IMR-90 (cell line): Measurements from ENCODE around the gene SYT17. TPM values are rescaled to one million over a fixed set of nuclear protein-coding genes. Genes with fewer than 3 reads are reported as not detected.

Experiments used
- ATAC-seq: fragments of 200-7000 bp; cut with Tn5 transposase; 2 replicates; pipeline ENCODE4 v1.9.1; 2020; ENCODE audit warnings: low read depth, mild to moderate bottlenecking, moderate library complexity
- BruUV-seq: library from RNA; stranded (reverse); fragments of 400-500 nt; replicated peaks from 2 replicates; lab custom pipeline; 2021; lab: Mats Ljungman, UMichigan
- CTCF ChIA-PET: fragments of 300-600 bp; formaldehyde crosslinking; extraction: SDS; loops from one replicate; lab custom pipeline; 2021; ENCODE audit warnings: antibody characterized with exemption; lab: Yijun Ruan, JAX
- POLR2A ChIA-PET: fragments of 300-600 bp; sonication (Branson Sonifier 250); formaldehyde crosslinking; loops from one replicate; lab custom pipeline; 2022; ENCODE audit warnings: antibody characterized with exemption; ENCODE audit not compliant: unreplicated experiment; lab: Charles Lee
- DNase-seq: peaks from one replicate; pipeline ENCODE4 v3.0.0; 2013
- H2AFZ ChIP-seq: replicated peaks from 2 replicates; pipeline ENCODE3; 2013; ENCODE audit warnings: low read length, mild to moderate bottlenecking; ENCODE audit not compliant: poor library complexity
- H2AK5ac ChIP-seq: 2 replicates; pipeline ENCODE4 v1.6.1; 2013; ENCODE audit warnings: low read depth, low read length, inconsistent platforms
- H2AK9ac ChIP-seq: replicated peaks from 2 replicates; pipeline ENCODE3; 2013; ENCODE audit warnings: mild to moderate bottlenecking, low read depth, low read length, moderate library complexity; ENCODE audit not compliant: poor library complexity
- H2BK120ac ChIP-seq: 2 replicates; pipeline ENCODE4 v1.6.1; 2013; ENCODE audit warnings: low read depth, low read length, inconsistent platforms
- H2BK15ac ChIP-seq: 3 replicates; pipeline ENCODE4 v1.6.1; 2013; ENCODE audit warnings: low read depth, low read length, inconsistent platforms
- H2BK20ac ChIP-seq: 2 replicates; pipeline ENCODE4 v1.6.1; 2013; ENCODE audit warnings: low read depth, mild to moderate bottlenecking, inconsistent platforms, low read length, moderate library complexity
- H2BK5ac ChIP-seq: 2 replicates; pipeline ENCODE4 v1.6.1; 2013; ENCODE audit warnings: mild to moderate bottlenecking, low read depth, low read length, inconsistent platforms; ENCODE audit not compliant: poor library complexity, severe bottlenecking
- H3K14ac ChIP-seq: replicated peaks from 2 replicates; pipeline ENCODE4 v1.6.1; 2013; ENCODE audit warnings: low read depth, low read length, inconsistent platforms
- H3K18ac ChIP-seq: 2 replicates; pipeline ENCODE4 v1.6.1; 2013; ENCODE audit warnings: low read depth, low read length, control low read depth
- H3K23ac ChIP-seq: 2 replicates; pipeline ENCODE4 v1.6.1; 2013; ENCODE audit warnings: low read depth, low read length, inconsistent platforms
- H3K27ac ChIP-seq: 2 replicates; pipeline ENCODE4 v1.5.1; 2013; ENCODE audit warnings: mild to moderate bottlenecking, control low read depth, low read length; ENCODE audit not compliant: insufficient read depth
- H3K27me3 ChIP-seq: 2 replicates; pipeline ENCODE4 v1.6.1; 2013; ENCODE audit warnings: low read length; ENCODE audit not compliant: control insufficient read depth, insufficient read depth
- H3K36me3 ChIP-seq: 2 replicates; pipeline ENCODE4 v1.6.1; 2013; ENCODE audit warnings: low read length, mixed read lengths; ENCODE audit not compliant: control insufficient read depth, insufficient read depth
- H3K4ac ChIP-seq: 2 replicates; pipeline ENCODE4 v1.6.1; 2013; ENCODE audit warnings: low read depth, low read length, inconsistent platforms
- H3K4me1 ChIP-seq: 2 replicates; pipeline ENCODE4 v1.6.1; 2013; ENCODE audit warnings: low read length, mixed read lengths; ENCODE audit not compliant: control insufficient read depth, insufficient read depth
- H3K4me2 ChIP-seq: 2 replicates; pipeline ENCODE4 v1.6.1; 2013; ENCODE audit warnings: low read depth, mild to moderate bottlenecking, control low read depth, low read length, moderate library complexity
- H3K4me3 ChIP-seq: 2 replicates; pipeline ENCODE4 v1.5.1; 2013; ENCODE audit warnings: low read depth, mild to moderate bottlenecking, control low read depth, low read length, moderate library complexity; ENCODE audit not compliant: insufficient read depth
- H3K56ac ChIP-seq: 2 replicates; pipeline ENCODE4 v1.6.1; 2013; ENCODE audit warnings: low read length, inconsistent platforms; ENCODE audit not compliant: insufficient read depth; ENCODE audit errors: extremely low read depth
- H3K79me1 ChIP-seq, 2 experiments: 2 replicates each; pipeline ENCODE4 v1.6.1; 2013; ENCODE audit warnings: low read length in 2 of 2, inconsistent platforms in 1 of 2, low read depth in 1 of 2
- H3K9ac ChIP-seq: 2 replicates; pipeline ENCODE4 v1.6.1; 2013; ENCODE audit warnings: low read depth, low read length, control low read depth
- H3K9me1 ChIP-seq: 2 replicates; pipeline ENCODE4 v1.6.1; 2013; ENCODE audit warnings: low read length, inconsistent platforms; ENCODE audit not compliant: insufficient read depth
- H3K9me3 ChIP-seq: 2 replicates; pipeline ENCODE4 v1.6.1; 2013; ENCODE audit warnings: low read length; ENCODE audit not compliant: control insufficient read depth, insufficient read depth
- H4K20me1 ChIP-seq: 2 replicates; pipeline ENCODE4 v1.6.1; 2013; ENCODE audit warnings: low read length, inconsistent platforms; ENCODE audit not compliant: insufficient read depth
- H4K5ac ChIP-seq: 2 replicates; pipeline ENCODE4 v1.6.1; 2013; ENCODE audit warnings: mild to moderate bottlenecking, low read depth, low read length, control low read depth
- H4K8ac ChIP-seq, 2 experiments: 2 replicates each; pipeline ENCODE4 v1.6.1; 2013; ENCODE audit warnings: low read depth in 2 of 2, low read length in 2 of 2, control low read depth in 1 of 2, inconsistent platforms in 1 of 2
- H4K91ac ChIP-seq: 2 replicates; pipeline ENCODE4 v1.6.1; 2013; ENCODE audit warnings: low read depth, low read length, inconsistent platforms; ENCODE audit not compliant: insufficient read depth
- BHLHE40 ChIP-seq: fragments of 150-350 bp; IDR thresholded peaks from 2 replicates; pipeline ENCODE4 v1.6.1; 2016; ENCODE audit warnings: mild to moderate bottlenecking, low read depth, low read length
- CEBPB ChIP-seq: IDR thresholded peaks from 2 replicates; pipeline ENCODE4 v1.6.1; 2012; ENCODE audit warnings: low read depth, low read length, improper control_type of control experiment
- CHD1 ChIP-seq: IDR thresholded peaks from 2 replicates; pipeline ENCODE4 v1.6.1; 2012; ENCODE audit warnings: low read depth, low read length, improper control_type of control experiment
- FOS ChIP-seq: fragments of 150-350 bp; IDR thresholded peaks from 2 replicates; pipeline ENCODE4 v1.6.1; 2016; ENCODE audit warnings: low read depth, low read length
- MAFK ChIP-seq: IDR thresholded peaks from 2 replicates; pipeline ENCODE4 v1.6.1; 2012; ENCODE audit warnings: low read depth, low read length, improper control_type of control experiment
- MAZ ChIP-seq: IDR thresholded peaks from 2 replicates; pipeline ENCODE4 v1.6.1; 2012; ENCODE audit warnings: low read depth, mild to moderate bottlenecking, low read length, improper control_type of control experiment, moderate library complexity, borderline replicate concordance
- MXI1 ChIP-seq: IDR thresholded peaks from 2 replicates; pipeline ENCODE4 v1.6.1; 2012; ENCODE audit warnings: low read depth, mild to moderate bottlenecking, low read length, moderate library complexity, borderline replicate concordance
- NFE2L2 ChIP-seq: fragments of 150-350 bp; IDR thresholded peaks from 2 replicates; pipeline ENCODE4 v1.6.1; 2016; ENCODE audit warnings: low read depth, mild to moderate bottlenecking, low read length
- POLR2A ChIP-seq: IDR thresholded peaks from 2 replicates; pipeline ENCODE4 v1.6.1; 2012; ENCODE audit warnings: mild to moderate bottlenecking, low read depth, low read length
- RAD21 ChIP-seq: IDR thresholded peaks from 2 replicates; pipeline ENCODE4 v1.6.1; 2012; ENCODE audit warnings: low read length, improper control_type of control experiment
- RCOR1 ChIP-seq: IDR thresholded peaks from 2 replicates; pipeline ENCODE4 v1.6.1; 2012; ENCODE audit warnings: mild to moderate bottlenecking, low read length, improper control_type of control experiment; ENCODE audit not compliant: insufficient replicate concordance
- RFX5 ChIP-seq: IDR thresholded peaks from 2 replicates; pipeline ENCODE4 v1.8.0; 2012; ENCODE audit warnings: low read depth, mild to moderate bottlenecking, low read length, moderate library complexity
- SMC3 ChIP-seq: fragments of 150-350 bp; IDR thresholded peaks from 2 replicates; pipeline ENCODE4 v1.6.1; 2016; ENCODE audit warnings: low read depth, mild to moderate bottlenecking, antibody characterized with exemption, low read length, moderate library complexity
- WGBS, 2 experiments: methylation state at CpG; one replicate each; pipeline versions ENCODE4 v1.1.5 to v1.1.7; 2013; ENCODE audit warnings: missing lambda C conversion rate in 2 of 2; ENCODE audit not compliant: insufficient read length in 1 of 2; ENCODE audit errors: extremely low coverage in 2 of 2; 5-methylcytosine and 5-hydroxymethylcytosine counted together
- dilution Hi-C: fragments of 300-500 bp; cut with HindIII; formaldehyde crosslinking; loops from one replicate; pipeline ENCODE4 v1.14.3; 2018; ENCODE audit warnings: low sequenced_read_pairs; ENCODE audit not compliant: unreplicated experiment
- in situ Hi-C: fragments of 300-500 bp; cut with MboI; formaldehyde crosslinking; loops from 3 replicates; pipeline ENCODE4 v1.14.3; 2019; ENCODE audit warnings: low sequenced_read_pairs, inconsistent platforms, mixed read lengths
- intact Hi-C: fragments of 100-400 bp; cut with micrococcal nuclease; formaldehyde crosslinking; loops from 2 replicates; pipeline ENCODE4 v1.10.0; 2022
- polyA plus RNA-seq, 3 experiments: library from polyadenylated mRNA; depleted of rRNA; stranded (reverse); fragments of >200 nt; gene quantifications; 2 replicates each; pipeline ENCODE4 v1.2.3, GENCODE V29; 2012; ENCODE audit warnings: low replicate concordance in 1 of 3
- total RNA-seq: library from RNA; depleted of rRNA; stranded (reverse); fragments of >200 nt; gene quantifications from 2 replicates; pipeline ENCODE4 v1.2.3, GENCODE V29; 2012
- TF ChIP-seq, protein P1 (sequence below): fragments of 150-350 bp; IDR thresholded peaks from 2 replicates; pipeline ENCODE4 v1.6.1; 2016; ENCODE audit warnings: low read depth, mild to moderate bottlenecking, low read length, moderate library complexity, borderline replicate concordance
- TF ChIP-seq, protein P2 (sequence below): fragments of 150-350 bp; IDR thresholded peaks from 2 replicates; pipeline ENCODE4 v1.6.1; 2017; ENCODE audit warnings: mild to moderate bottlenecking, antibody characterized with exemption, low read length, low read depth
- TF ChIP-seq, protein P3 (sequence below): conservative IDR thresholded peaks from 2 replicates; pipeline ENCODE4 v1.5.1; 2012; ENCODE audit warnings: mild to moderate bottlenecking, low read depth, low read length, improper control_type of control experiment

SYT17 gene
- total and polyA plus RNA-seq, 2 of the 4 experiments (the other 2 are of a cell fraction), result not detected

DNA sequence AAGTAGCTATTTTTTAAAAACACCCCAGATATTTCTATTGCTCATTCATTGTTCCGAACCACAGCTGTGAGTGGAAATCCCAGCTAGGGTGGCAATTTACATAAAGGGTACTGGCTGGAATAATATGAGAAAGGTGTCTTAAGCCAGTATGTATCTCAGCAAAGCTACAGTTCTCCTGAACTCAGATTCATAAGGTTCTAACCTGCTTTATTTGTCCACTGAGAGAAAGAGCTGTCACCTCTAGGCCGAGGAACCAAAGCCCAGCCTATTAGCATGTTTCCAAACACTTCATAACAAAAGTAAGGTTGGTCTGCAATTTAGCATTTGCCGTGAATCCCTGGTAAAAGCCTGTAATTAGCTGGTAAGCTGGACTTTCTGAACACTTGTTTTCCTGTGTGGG lies 60.5 kb downstream of the SYT17 start:
- dilution Hi-C loops, result no loop called here
- Histone ChIP-seq H3K4me3 (no peak overlapping the region), H4K20me1 (no peaks in the 10 kb centered on the region), H3K18ac (no peak overlapping the region), H3K36me3 (no peaks in the 10 kb centered on the region), H4K91ac (no peak overlapping the region), H3K4me2 (no peak overlapping the region), H2BK120ac (no peak overlapping the region), H2BK20ac (no peak overlapping the region), H3K27me3 (no peaks in the 10 kb centered on the region), H3K4me1 (peaks cover 4% of the 10 kb centered on the region), H2AK5ac (no peak overlapping the region), H3K27ac (no peak overlapping the region), H3K23ac (no peak overlapping the region), H3K79me1 (no peaks in the 10 kb centered on the region), H3K56ac (no peak overlapping the region), H2BK5ac (no peak overlapping the region), H4K5ac (no peak overlapping the region), H3K9me3 (no peaks in the 10 kb centered on the region), H3K9me1 (no peaks in the 10 kb centered on the region), H2AK9ac (no peak overlapping the region), H2BK15ac (no peak overlapping the region), H3K14ac (no peak overlapping the region), H2AFZ (no peak overlapping the region), H3K9ac (no peak overlapping the region), H4K8ac (no peak overlapping the region), H3K4ac (no peak overlapping the region)
- ATAC-seq (no peak), DNase-seq (no peak)
- in situ Hi-C loops, result no loop called here
- intact Hi-C loops, result no loop called here
- ChIA-PET POLR2A (no interaction called here), CTCF (no interaction called here)
- TF ChIP-seq RFX5, result no peak
- TF ChIP-seq SMC3, result no peak
- TF ChIP-seq, protein P1, sequence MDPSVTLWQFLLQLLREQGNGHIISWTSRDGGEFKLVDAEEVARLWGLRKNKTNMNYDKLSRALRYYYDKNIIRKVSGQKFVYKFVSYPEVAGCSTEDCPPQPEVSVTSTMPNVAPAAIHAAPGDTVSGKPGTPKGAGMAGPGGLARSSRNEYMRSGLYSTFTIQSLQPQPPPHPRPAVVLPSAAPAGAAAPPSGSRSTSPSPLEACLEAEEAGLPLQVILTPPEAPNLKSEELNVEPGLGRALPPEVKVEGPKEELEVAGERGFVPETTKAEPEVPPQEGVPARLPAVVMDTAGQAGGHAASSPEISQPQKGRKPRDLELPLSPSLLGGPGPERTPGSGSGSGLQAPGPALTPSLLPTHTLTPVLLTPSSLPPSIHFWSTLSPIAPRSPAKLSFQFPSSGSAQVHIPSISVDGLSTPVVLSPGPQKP, result no peak
- no peak for TF ChIP-seq NFE2L2
- no peak for TF ChIP-seq BHLHE40
- TF ChIP-seq CHD1, result no peak
- no peak for TF ChIP-seq MAZ
- no peak for TF ChIP-seq MAFK
- no peak for TF ChIP-seq MXI1
- TF ChIP-seq, protein P2, sequence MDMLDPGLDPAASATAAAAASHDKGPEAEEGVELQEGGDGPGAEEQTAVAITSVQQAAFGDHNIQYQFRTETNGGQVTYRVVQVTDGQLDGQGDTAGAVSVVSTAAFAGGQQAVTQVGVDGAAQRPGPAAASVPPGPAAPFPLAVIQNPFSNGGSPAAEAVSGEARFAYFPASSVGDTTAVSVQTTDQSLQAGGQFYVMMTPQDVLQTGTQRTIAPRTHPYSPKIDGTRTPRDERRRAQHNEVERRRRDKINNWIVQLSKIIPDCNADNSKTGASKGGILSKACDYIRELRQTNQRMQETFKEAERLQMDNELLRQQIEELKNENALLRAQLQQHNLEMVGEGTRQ, result no peak
- TF ChIP-seq, protein P3, sequence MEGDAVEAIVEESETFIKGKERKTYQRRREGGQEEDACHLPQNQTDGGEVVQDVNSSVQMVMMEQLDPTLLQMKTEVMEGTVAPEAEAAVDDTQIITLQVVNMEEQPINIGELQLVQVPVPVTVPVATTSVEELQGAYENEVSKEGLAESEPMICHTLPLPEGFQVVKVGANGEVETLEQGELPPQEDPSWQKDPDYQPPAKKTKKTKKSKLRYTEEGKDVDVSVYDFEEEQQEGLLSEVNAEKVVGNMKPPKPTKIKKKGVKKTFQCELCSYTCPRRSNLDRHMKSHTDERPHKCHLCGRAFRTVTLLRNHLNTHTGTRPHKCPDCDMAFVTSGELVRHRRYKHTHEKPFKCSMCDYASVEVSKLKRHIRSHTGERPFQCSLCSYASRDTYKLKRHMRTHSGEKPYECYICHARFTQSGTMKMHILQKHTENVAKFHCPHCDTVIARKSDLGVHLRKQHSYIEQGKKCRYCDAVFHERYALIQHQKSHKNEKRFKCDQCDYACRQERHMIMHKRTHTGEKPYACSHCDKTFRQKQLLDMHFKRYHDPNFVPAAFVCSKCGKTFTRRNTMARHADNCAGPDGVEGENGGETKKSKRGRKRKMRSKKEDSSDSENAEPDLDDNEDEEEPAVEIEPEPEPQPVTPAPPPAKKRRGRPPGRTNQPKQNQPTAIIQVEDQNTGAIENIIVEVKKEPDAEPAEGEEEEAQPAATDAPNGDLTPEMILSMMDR, result no peak
- TF ChIP-seq RCOR1, result no peak
- TF ChIP-seq RAD21, result no peak
- TF ChIP-seq FOS, result no peak
- no peak for TF ChIP-seq CEBPB
- TF ChIP-seq POLR2A, result no peak
- BruUV-seq, result no TSS peak
- WGBS, 2 experiments, result no CpG with 5 or more reads among the region's 3 CpGs
